Superior temporal gyrus (tissue), 1 donor: Measurements from ENCODE around the gene MIS12.

Source experiments
- DNase-seq: peaks from one replicate; pipeline ENCODE4 v3.0.0-alpha.2; 2016; ENCODE audit errors: extremely low spot score

Gene MIS12

GRCh38 chr17:5499476-5500231, 13.3 kb downstream of the MIS12 start:
- peak; percentile 18 for DNase-seq

- peak; percentile 11 for DNase-seq
Observed at GRCh38 chr17:5500247-5500588, 13.9 kb downstream of the MIS12 start.

GRCh38 chr17:5500589-5501391, 14.4 kb downstream of the MIS12 start:
- peak; percentile 79 for DNase-seq

GRCh38 chr17:5501685-5502084, 15.3 kb downstream of the MIS12 start:
- no peak for DNase-seq

GRCh38 chr17:5502552-5502951, 16.2 kb downstream of the MIS12 start:
- DNase-seq: no peak

GRCh38 chr17:5506307-5506706, 19.9 kb downstream of the MIS12 start:
- no peak for DNase-seq

- peak; percentile 13 for DNase-seq
Observed at GRCh38 chr17:5508810-5509209, 22.4 kb downstream of the MIS12 start.

GRCh38 chr17:5509482-5509881, 23.1 kb downstream of the MIS12 start:
- no peak for DNase-seq

GRCh38 chr17:5510771-5511170, 24.4 kb downstream of the MIS12 start:
- DNase-seq: no peak

- no peak for DNase-seq
Observed at GRCh38 chr17:5511401-5512225, 25.2 kb downstream of the MIS12 start.

- DNase-seq: no peak
Observed at GRCh38 chr17:5513628-5514027, 27.3 kb downstream of the MIS12 start.

GRCh38 chr17:5514976-5515375, 28.6 kb downstream of the MIS12 start:
- DNase-seq: no peak

GRCh38 chr17:5516060-5516792, 29.9 kb downstream of the MIS12 start:
- DNase-seq: no peak

GRCh38 chr17:5522476-5522875, 36.1 kb downstream of the MIS12 start:
- DNase-seq: no peak

- no peak for DNase-seq
Observed at GRCh38 chr17:5523249-5523648, 36.9 kb downstream of the MIS12 start.

GRCh38 chr17:5526821-5527598, 40.6 kb downstream of the MIS12 start:
- DNase-seq: peak; percentile 80

- DNase-seq: no peak
Observed at GRCh38 chr17:5527601-5528250, 41.4 kb downstream of the MIS12 start.

- DNase-seq: no peak
Observed at GRCh38 chr17:5530265-5531084, 44.1 kb downstream of the MIS12 start.

GRCh38 chr17:5531085-5531418, 44.7 kb downstream of the MIS12 start:
- DNase-seq: no peak

GRCh38 chr17:5532581-5532980, 46.2 kb downstream of the MIS12 start:
- no peak for DNase-seq
